Measurements from ENCODE around the gene CHIC2.

Gene CHIC2

GRCh38 chr4:53960843-53961242 lies 103.6 kb downstream of the CHIC2 start:
- H3K4me3 ChIP-seq (replicated peaks in 1 of 2; ENCODE audit: low read depth in 2 of 2, low read length in 2 of 2) = no peak overlapping the region
- no peak for DNase-seq (ENCODE audit: low read depth in 2 of 2)
- TF ChIP-seq CTCF (IDR thresholded peaks at IDR 0.05; ENCODE audit: low read depth, low read length) = no peak
